Keratinocyte (primary cell): Measurements from ENCODE around the gene CLEC16A.

Experiments used
- EZH2 ChIP-seq: IDR thresholded peaks from one replicate; pipeline ENCODE4 v1.6.1; 2012; ENCODE audit warnings: inconsistent platforms, mild to moderate bottlenecking, low read length, moderate library complexity
- TF ChIP-seq, protein P1 (sequence below), 3 experiments: IDR thresholded peaks in 1 of 3; conservative IDR thresholded peaks in 1 of 3; optimal IDR thresholded peaks in 1 of 3; 2 replicates in 2 of 3; 3 replicates in 1 of 3; pipeline versions ENCODE3 to v1.5.1; 2011; ENCODE audit warnings: low read length in 3 of 3, mild to moderate bottlenecking in 3 of 3, moderate library complexity in 2 of 3, control low read depth in 1 of 3, inconsistent platforms in 1 of 3; ENCODE audit not compliant: insufficient read depth in 2 of 3; ENCODE audit errors: extremely low read depth in 1 of 3

- TF ChIP-seq, protein P1, sequence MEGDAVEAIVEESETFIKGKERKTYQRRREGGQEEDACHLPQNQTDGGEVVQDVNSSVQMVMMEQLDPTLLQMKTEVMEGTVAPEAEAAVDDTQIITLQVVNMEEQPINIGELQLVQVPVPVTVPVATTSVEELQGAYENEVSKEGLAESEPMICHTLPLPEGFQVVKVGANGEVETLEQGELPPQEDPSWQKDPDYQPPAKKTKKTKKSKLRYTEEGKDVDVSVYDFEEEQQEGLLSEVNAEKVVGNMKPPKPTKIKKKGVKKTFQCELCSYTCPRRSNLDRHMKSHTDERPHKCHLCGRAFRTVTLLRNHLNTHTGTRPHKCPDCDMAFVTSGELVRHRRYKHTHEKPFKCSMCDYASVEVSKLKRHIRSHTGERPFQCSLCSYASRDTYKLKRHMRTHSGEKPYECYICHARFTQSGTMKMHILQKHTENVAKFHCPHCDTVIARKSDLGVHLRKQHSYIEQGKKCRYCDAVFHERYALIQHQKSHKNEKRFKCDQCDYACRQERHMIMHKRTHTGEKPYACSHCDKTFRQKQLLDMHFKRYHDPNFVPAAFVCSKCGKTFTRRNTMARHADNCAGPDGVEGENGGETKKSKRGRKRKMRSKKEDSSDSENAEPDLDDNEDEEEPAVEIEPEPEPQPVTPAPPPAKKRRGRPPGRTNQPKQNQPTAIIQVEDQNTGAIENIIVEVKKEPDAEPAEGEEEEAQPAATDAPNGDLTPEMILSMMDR (optimal IDR thresholded peaks at IDR 0.05 in 1 of 3, IDR thresholded peaks at IDR 0.05 in 1 of 3, conservative IDR thresholded peaks at IDR 0.05 in 1 of 3; ENCODE audit: extremely low read depth in 1 of 3, insufficient read depth in 2 of 3, low read length in 3 of 3): no peak
- no peak for TF ChIP-seq EZH2
Measured at GRCh38 chr16:10919003-10919351, 25.4 kb upstream of the CLEC16A start.
